ENCODE data around the gene MAD1L1.

DNA sequence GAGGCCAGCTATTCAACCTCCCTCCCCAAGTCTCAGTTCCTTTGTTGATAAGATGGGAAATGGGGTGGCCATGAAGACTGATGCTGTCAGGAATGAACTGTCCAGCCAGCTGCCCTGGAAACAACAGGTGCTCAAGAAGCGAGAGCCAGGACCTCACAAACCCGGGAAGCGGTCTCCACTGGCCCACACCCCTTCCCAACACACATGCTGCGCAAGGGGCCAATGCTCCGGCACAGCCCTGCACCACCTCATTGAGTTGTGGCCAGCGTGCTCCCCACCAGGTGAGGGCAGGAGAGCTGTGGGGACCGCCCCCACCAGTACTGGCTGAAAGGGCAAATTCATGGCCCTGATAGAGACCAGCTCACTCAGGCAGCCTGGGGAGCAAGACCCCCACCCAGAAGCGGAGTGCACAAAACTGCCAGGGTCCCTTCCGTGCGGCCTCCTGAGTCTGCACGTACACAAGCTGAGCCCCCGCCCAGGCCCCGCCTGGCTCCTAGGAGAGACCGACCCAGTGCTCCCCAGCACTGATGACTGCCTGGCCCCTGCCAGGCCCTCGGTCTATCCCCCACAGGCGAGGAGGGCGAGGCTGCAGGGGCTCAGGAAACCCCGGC lies 216.6 kb downstream of the MAD1L1 start:
- TF ChIP-seq, protein P1, sequence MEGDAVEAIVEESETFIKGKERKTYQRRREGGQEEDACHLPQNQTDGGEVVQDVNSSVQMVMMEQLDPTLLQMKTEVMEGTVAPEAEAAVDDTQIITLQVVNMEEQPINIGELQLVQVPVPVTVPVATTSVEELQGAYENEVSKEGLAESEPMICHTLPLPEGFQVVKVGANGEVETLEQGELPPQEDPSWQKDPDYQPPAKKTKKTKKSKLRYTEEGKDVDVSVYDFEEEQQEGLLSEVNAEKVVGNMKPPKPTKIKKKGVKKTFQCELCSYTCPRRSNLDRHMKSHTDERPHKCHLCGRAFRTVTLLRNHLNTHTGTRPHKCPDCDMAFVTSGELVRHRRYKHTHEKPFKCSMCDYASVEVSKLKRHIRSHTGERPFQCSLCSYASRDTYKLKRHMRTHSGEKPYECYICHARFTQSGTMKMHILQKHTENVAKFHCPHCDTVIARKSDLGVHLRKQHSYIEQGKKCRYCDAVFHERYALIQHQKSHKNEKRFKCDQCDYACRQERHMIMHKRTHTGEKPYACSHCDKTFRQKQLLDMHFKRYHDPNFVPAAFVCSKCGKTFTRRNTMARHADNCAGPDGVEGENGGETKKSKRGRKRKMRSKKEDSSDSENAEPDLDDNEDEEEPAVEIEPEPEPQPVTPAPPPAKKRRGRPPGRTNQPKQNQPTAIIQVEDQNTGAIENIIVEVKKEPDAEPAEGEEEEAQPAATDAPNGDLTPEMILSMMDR (conservative IDR thresholded peaks at IDR 0.05 in 1 of 2, IDR thresholded peaks at IDR 0.05 in 1 of 2; ENCODE audit: low read depth in 1 of 2, low read length in 2 of 2): no peak
- no peak for TF ChIP-seq EZH2 (IDR thresholded peaks at IDR 0.05; ENCODE audit: low read length, missing control alignments)

Data from fibroblast of lung (primary cell).